CD4-positive, alpha-beta T cell treated with Interferon alpha-2 for 1 hour (primary cell): Measurements from ENCODE around the gene CARD11.

Experiments
- DNase-seq, 2 donors: peaks; one replicate each; pipeline ENCODE4 v3.0.0-alpha.2; 2020 to 2022

CARD11 gene

GRCh38 chr7:3013975-3014792 is 29.5 kb downstream of the CARD11 start:
- no peak for DNase-seq

GRCh38 chr7:3011211-3011852 is 32.3 kb downstream of the CARD11 start:
- DNase-seq: peak in 1 of 2 donors; percentile 8

GRCh38 chr7:3010161-3010560 is 33.5 kb downstream of the CARD11 start:
- peak in 1 of 2 donors; percentile 6 for DNase-seq

GRCh38 chr7:3009086-3009485 is 34.6 kb downstream of the CARD11 start:
- no peak for DNase-seq

DNA sequence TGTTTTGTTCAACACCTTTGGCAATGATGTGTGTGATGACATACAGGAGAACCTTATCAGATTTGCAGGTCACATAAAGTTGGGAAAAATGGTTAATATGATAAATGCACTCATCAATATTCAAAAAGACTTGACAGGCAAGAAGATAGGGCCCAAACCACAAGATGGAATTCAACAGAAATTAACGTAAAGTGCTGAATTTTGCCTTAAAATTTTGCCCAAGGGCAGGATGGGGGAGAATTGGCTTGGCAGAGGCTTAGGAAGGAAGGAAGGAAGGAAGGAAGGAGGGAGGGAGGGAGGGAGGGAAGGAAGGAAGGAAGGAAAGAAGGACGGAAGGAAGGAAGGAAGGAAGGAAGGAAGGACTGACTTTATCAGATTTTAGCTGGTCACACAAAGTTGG is 35.3 kb downstream of the CARD11 start:
- no peak for DNase-seq

DNA sequence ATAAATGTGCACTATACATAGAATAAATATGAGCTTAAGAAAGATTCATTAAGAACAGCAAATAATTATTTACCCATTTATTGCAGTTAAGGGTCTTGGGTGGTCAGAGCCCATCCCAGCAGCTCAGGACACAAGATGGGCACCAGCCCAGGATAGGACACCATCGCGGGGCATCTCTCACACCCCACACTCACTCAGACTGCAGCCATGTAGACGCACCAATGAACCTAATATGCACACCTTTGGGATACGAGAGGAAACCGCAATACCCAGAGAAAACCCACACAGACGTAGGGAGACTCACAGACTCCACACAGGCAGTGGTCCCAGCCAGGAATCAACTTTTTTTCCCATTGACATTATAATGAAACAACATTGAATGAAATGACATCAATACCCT is 36.0 kb downstream of the CARD11 start:
- no peak for DNase-seq

DNA sequence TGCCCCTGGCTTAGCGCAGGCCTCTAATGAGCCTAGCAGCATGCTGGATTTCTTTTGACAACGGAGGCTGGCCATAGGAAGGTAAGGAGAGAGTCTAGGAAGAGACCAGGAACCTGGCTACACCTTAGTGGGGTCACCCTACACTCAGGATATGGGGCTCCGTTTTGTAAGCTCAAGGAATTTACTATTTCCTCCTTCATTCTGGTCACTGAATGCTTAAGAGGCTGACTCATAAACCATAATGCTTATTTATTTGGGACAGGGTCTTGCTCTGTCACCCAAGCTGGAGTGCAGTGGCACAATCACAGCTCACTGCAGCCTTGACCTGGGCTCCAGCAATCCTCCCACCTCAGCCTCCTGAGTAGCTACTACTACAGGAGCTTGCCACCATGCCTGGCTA is 38.4 kb downstream of the CARD11 start:
- no peak for DNase-seq

- no peak for DNase-seq
Measured at GRCh38 chr7:3003936-3004335, 39.7 kb downstream of the CARD11 start.

DNA sequence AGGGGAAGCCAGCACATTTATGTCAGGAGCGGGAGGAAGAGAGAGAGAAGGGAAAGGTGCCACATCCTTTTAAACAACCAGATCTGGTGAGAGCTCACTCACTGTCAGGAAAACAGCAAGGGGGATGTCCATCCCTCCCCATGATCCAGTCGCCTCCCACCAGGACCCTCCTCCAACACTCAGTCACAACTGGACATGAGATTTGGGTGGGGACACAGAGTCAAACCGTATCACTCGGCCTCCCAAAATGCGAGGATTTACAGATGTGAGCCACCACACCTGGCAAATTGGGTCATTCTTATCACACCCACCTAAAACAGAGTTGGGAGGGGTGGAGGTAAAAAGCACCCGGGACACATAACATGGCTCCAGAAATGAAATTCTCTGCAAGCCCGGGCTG is 41.0 kb downstream of the CARD11 start:
- no peak for DNase-seq

DNA sequence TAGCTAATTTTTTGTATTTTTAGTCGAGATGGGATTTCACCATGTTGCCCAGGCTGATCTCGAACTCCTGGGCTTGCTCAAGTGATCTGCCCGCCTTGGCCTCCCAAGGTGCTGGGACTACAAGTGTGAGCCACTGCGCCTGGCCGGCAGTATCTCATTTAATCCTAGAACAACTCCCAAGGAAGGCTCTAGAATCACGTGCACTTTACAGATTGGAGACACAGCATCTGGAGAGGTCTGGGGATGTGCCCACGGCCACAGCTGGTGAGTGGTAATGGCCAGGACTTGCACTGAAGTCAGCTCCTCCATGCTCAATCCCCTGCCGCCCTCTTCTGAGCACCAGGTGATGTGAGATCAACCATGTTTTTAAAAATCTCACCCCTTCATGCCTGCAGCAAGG is 43.1 kb downstream of the CARD11 start:
- DNase-seq: no peak

DNA sequence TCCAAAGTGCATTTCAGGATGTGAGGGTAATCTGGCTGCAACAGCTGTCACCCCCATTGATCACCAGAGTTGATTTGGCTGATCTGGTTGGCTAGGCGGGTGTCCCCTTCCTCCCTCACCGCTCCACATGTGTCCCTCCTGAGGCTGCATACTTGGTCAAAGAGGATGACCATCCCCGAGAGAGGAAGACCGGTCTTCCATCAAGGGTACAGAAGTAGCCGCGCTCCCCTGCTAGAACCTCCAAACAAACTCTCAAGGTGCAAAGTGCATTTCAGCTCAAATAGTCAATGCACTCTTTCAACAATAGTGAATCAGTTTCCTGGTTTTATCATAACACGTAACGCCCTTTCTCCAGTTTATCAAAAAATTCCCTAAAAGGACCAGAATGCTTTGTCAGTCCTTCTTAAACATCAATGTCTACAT is 44.6 kb downstream of the CARD11 start:
- DNase-seq: no peak

- no peak for DNase-seq
Measured at GRCh38 chr7:2997014-2997413, 46.7 kb downstream of the CARD11 start.

GRCh38 chr7:2996141-2996540 is 47.5 kb downstream of the CARD11 start:
- DNase-seq: no peak

DNA sequence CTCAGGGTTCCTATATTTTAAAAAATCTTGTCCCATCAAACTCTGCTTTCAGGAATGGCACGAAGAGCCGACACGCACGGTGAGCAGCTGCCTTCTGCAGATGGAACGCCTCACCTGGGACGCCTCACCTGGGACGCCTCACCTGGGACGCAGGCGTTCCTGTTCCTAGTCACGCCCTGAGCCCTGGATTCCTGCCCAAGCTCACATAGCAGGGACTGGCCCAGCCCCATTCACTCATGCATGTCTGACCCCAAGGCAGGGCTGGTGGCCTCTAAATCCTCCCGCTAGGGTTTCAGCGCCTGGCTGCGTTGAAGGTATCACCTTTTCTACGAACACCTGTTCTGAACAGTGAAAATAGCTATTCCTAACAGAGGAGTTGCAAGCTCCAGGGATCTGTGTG is 49.8 kb downstream of the CARD11 start:
- no peak for DNase-seq

DNA sequence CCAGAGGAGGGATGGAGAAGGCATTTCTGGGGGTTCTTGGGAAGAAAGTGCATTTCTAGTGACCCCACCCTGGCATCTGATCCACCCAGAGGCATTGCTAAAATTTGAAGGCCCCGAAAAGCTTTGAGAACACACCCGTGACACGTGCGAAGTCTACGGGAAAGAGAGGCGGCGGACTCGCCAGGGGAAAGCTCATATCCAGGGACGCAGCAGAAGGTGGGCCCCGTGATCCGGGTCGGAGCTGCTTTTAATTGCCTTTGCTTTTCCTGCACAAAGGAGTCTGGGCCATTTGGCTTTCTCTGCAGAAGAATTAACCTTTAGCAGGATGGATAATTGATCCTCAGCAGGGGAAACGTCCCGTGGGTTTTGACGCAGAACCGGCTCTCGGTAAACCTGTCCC is 50.3 kb downstream of the CARD11 start:
- DNase-seq: no peak

- DNase-seq: no peak
Measured at GRCh38 chr7:2990949-2991470, 52.7 kb downstream of the CARD11 start.

- no peak for DNase-seq
Measured at GRCh38 chr7:2986561-2986960, 57.1 kb downstream of the CARD11 start.

DNA sequence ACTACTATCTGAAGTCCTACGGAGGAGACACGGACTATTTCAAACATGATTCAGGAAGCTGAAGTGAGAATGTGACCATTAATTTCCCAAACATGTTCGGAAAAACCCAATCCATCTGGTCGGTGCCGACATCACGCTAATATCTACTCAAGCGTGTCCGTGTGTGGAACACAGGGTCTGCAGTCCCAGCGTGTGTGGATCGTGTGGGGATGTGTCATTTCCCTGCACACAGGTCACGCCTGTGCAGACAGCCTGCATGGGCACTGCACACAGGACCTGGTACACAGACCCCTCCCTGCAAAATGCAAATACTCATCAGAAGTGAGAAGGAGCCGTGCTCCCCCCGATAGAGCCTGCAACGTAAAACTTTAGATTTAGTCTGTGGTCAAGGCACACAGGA is 57.8 kb downstream of the CARD11 start:
- no peak for DNase-seq

GRCh38 chr7:2984091-2984490 is 59.6 kb downstream of the CARD11 start:
- no peak for DNase-seq

GRCh38 chr7:2983586-2983985 is 60.1 kb downstream of the CARD11 start:
- DNase-seq: no peak

GRCh38 chr7:2982831-2983230 is 60.8 kb downstream of the CARD11 start:
- DNase-seq: peak; percentile 60 to 65

- no peak for DNase-seq
Measured at GRCh38 chr7:2982401-2982800, 61.3 kb downstream of the CARD11 start.

- DNase-seq: no peak
Measured at GRCh38 chr7:2981103-2981480, 62.6 kb downstream of the CARD11 start.

DNA sequence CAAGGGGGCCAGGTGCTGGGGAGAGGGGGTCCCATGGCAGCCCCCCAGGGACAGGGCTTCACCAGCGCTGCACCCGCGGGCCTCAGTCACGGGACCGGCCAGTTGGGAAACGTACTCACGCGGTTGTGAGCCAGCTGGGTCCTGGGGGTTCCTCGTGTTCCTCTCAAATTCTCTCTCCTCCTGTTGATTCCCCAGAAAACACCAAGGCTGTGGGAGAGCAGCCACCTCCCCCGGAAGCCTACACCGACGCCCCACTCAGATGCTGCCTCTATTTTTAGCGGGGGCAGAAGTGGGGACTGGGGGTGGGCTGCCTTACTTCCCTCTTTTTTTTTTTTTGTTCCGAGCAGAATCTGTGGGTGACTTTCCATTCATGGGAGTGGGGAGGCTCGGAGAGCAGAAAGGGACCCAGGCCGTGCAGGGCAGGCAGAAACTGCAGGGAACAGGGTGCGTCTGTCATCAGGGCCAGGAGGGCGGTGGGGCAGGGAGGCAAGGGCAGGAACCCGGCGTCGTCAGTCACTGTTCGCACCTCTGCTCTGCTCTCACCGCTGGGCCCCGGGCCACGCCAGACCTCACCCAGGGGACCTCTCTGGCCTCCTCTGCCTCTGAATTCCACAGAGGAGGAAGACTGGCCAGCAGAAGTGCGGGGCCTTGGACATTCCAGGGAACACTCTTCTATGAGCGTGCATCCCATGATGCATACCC is 63.1 kb downstream of the CARD11 start:
- peak in 1 of 2 donors; percentile 7 for DNase-seq
